PC-3 (cell line): ENCODE data around the gene GAS2L1.
"Not testable (repeated sequence)": the region's sequence is repeated elsewhere in the genome, so short reads cannot be mapped to it uniquely, and the experiment has no call there.

ENCODE experiments used
- EZH2 ChIP-seq: fragments of 300-600 bp; sonication (generic); IDR thresholded peaks from one replicate; pipeline ENCODE4 v1.6.1; 2017; ENCODE audit warnings: antibody characterized with exemption, mild to moderate bottlenecking, low read length; ENCODE audit not compliant: unreplicated experiment
- TF ChIP-seq, protein P1 (sequence below): fragments of 300-600 bp; sonication (generic); conservative IDR thresholded peaks from 2 replicates; pipeline ENCODE4 v1.5.1; 2017; ENCODE audit warnings: antibody characterized with exemption, low read depth, mild to moderate bottlenecking, low read length

GRCh38 chr22:29344889-29345288 lies 38.4 kb downstream of the GAS2L1 start:
- TF ChIP-seq, protein P1, sequence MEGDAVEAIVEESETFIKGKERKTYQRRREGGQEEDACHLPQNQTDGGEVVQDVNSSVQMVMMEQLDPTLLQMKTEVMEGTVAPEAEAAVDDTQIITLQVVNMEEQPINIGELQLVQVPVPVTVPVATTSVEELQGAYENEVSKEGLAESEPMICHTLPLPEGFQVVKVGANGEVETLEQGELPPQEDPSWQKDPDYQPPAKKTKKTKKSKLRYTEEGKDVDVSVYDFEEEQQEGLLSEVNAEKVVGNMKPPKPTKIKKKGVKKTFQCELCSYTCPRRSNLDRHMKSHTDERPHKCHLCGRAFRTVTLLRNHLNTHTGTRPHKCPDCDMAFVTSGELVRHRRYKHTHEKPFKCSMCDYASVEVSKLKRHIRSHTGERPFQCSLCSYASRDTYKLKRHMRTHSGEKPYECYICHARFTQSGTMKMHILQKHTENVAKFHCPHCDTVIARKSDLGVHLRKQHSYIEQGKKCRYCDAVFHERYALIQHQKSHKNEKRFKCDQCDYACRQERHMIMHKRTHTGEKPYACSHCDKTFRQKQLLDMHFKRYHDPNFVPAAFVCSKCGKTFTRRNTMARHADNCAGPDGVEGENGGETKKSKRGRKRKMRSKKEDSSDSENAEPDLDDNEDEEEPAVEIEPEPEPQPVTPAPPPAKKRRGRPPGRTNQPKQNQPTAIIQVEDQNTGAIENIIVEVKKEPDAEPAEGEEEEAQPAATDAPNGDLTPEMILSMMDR = not testable (repeated sequence)
- TF ChIP-seq EZH2 = not testable (repeated sequence)
